ENCODE measurements around the gene UCN2. TPM values are rescaled to one million over a fixed set of nuclear protein-coding genes. Genes with fewer than 3 reads are reported as not detected.
"Not testable (repeated sequence)": the region's sequence is repeated elsewhere in the genome, so short reads cannot be mapped to it uniquely, and the experiment has no call there.

UCN2 gene
- total RNA-seq, 1 experiment from 2014 or later = not detected

DNA sequence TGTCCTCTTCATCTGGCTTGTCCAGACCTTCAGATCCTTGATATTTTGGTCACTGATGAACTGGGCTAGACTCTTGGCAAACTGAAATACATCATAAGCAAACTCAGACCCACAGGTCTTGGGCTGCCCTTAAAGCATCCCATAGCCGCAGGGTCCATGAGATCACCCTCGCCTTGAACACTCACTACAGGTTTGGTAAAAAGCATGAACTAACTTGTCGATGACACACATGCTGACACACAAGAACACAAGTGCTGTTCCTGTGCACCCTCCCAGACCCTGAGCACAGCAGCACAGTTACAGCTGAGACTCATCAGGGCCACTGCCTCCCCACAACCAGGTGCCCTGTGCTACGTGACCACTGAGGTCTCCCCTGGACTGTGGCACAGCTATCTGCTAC is 28.0 kb downstream of the UCN2 start:
- TF ChIP-seq ZNF121 (CRISPR knock-in tag; IDR thresholded peaks at IDR 0.05) = no peak
- no peak for TF ChIP-seq TP53 (CRISPR knock-in tag; IDR thresholded peaks at IDR 0.05)
- TF ChIP-seq MXD4 (CRISPR knock-in tag; IDR thresholded peaks at IDR 0.05; ENCODE audit: borderline replicate concordance) = no peak
- TF ChIP-seq, protein P1, sequence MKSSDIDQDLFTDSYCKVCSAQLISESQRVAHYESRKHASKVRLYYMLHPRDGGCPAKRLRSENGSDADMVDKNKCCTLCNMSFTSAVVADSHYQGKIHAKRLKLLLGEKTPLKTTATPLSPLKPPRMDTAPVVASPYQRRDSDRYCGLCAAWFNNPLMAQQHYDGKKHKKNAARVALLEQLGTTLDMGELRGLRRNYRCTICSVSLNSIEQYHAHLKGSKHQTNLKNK (CRISPR knock-in tag; IDR thresholded peaks at IDR 0.05) = no peak
- TF ChIP-seq, protein P2, sequence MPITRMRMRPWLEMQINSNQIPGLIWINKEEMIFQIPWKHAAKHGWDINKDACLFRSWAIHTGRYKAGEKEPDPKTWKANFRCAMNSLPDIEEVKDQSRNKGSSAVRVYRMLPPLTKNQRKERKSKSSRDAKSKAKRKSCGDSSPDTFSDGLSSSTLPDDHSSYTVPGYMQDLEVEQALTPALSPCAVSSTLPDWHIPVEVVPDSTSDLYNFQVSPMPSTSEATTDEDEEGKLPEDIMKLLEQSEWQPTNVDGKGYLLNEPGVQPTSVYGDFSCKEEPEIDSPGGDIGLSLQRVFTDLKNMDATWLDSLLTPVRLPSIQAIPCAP (CRISPR knock-in tag; IDR thresholded peaks at IDR 0.05) = no peak
- no peak for TF ChIP-seq SMAD4 (CRISPR knock-in tag; IDR thresholded peaks at IDR 0.05)
- DNase-seq (ENCODE audit: low spot score) = no peak
- Mint-ChIP-seq H3K27me3 (ENCODE audit: low read depth) (no peaks in the 10 kb centered on the region), H3K9me3 (no peaks in the 10 kb centered on the region), H3K4me3 (no peak overlapping the region), H3K36me3 (peaks cover 66% of the 10 kb centered on the region), H3K27ac (peak overlapping the region; percentile 41; the same call in 1 of the 2 replicates), H3K4me1 (no peaks in the 10 kb centered on the region)
- CTCF ChIA-PET = no interaction called here
- POLR2A ChIA-PET = no interaction called here
- no peak for ATAC-seq

DNA sequence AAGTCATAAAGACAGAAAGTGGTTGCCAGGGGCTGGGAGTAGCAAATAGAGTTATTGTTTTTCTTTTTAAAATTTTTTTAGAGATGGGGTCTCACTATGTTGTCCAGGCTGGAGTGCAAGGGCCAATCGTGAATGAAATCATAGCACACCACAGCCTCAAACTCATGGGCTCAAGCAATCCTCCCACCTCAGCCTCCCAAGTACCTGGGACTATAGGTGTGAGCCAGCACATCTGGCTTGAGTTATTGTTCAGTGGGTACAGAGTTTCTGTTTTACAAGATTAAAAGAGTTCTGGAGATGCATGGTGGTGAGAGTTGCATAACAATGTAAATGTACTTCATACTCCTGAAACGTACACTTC is 30.6 kb downstream of the UCN2 start:
- DNase-seq (ENCODE audit: low spot score) = no peak
- H3K9me3 Mint-ChIP-seq = no peaks in the 10 kb centered on the region
- CTCF ChIA-PET = interaction anchor here (3.6 kb wide), 1 partner anchor 97 kb away, joined by 18 read pairs; no protein-coding TSS in a partner anchor
- POLR2A ChIA-PET = no interaction called here
- H3K27me3 Mint-ChIP-seq (ENCODE audit: low read depth) = no peaks in the 10 kb centered on the region
- no peaks in the 10 kb centered on the region for H3K4me1 Mint-ChIP-seq
- TF ChIP-seq, protein P3, sequence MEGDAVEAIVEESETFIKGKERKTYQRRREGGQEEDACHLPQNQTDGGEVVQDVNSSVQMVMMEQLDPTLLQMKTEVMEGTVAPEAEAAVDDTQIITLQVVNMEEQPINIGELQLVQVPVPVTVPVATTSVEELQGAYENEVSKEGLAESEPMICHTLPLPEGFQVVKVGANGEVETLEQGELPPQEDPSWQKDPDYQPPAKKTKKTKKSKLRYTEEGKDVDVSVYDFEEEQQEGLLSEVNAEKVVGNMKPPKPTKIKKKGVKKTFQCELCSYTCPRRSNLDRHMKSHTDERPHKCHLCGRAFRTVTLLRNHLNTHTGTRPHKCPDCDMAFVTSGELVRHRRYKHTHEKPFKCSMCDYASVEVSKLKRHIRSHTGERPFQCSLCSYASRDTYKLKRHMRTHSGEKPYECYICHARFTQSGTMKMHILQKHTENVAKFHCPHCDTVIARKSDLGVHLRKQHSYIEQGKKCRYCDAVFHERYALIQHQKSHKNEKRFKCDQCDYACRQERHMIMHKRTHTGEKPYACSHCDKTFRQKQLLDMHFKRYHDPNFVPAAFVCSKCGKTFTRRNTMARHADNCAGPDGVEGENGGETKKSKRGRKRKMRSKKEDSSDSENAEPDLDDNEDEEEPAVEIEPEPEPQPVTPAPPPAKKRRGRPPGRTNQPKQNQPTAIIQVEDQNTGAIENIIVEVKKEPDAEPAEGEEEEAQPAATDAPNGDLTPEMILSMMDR (IDR thresholded peaks at IDR 0.05) = no peak
- TF ChIP-seq NFATC4 (CRISPR knock-in tag; IDR thresholded peaks at IDR 0.05) (no peak), NFE2L1 (CRISPR knock-in tag; IDR thresholded peaks at IDR 0.05) (no peak), ZNF121 (CRISPR knock-in tag; IDR thresholded peaks at IDR 0.05) (0 out of 2 replicates have a peak, but pooled peaks have one; percentile 24)
- H3K36me3 Mint-ChIP-seq = peaks cover 68% of the 10 kb centered on the region
- no peak overlapping the region for H3K27ac Mint-ChIP-seq
- no peak for ATAC-seq
- no peak overlapping the region for H3K4me3 Mint-ChIP-seq

DNA sequence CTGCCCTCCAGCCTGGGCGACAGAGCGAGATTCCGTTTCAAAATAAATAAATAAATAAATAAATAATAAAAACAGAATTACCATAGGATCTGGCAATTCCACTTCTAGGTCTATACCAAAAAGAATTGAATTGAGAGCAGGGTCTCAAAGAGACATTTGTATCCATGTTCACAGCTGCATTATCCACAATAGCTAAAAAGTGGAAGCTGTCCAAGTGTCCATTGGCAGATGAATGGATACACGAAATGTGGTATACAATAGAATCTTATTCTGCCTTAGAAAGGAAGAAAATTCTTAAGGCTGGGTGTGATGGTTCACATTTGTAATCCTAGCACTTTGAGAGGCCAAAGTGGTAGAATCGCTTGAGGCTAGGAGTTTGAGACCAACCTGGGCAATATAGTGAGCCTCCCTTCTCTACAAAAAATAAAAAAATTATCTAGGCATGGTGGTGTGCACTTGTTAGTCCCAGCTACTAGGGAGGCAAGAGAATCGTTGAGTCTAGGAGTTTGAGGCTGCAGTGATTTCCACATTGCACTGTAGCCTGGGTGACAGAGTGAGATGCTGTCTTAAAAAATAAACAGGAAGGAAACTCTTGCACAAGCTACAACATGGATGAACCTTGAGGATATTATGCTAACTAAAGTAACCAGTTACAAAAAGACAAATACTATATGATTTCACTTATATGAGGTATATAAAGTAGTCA is 31.2 kb downstream of the UCN2 start:
- CTCF ChIA-PET = interaction anchor here (3.6 kb wide), 1 partner anchor 96 kb away, joined by 18 read pairs; no protein-coding TSS in a partner anchor
- H3K36me3 Mint-ChIP-seq = peaks cover 69% of the 10 kb centered on the region
- peaks cover under 1% of the 10 kb centered on the region; the same call in 1 of the 2 replicates for H3K9me3 Mint-ChIP-seq
- TF ChIP-seq, protein P4, sequence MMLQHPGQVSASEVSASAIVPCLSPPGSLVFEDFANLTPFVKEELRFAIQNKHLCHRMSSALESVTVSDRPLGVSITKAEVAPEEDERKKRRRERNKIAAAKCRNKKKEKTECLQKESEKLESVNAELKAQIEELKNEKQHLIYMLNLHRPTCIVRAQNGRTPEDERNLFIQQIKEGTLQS (CRISPR knock-in tag; conservative IDR thresholded peaks at IDR 0.05) = no peak
- TF ChIP-seq, protein P5, sequence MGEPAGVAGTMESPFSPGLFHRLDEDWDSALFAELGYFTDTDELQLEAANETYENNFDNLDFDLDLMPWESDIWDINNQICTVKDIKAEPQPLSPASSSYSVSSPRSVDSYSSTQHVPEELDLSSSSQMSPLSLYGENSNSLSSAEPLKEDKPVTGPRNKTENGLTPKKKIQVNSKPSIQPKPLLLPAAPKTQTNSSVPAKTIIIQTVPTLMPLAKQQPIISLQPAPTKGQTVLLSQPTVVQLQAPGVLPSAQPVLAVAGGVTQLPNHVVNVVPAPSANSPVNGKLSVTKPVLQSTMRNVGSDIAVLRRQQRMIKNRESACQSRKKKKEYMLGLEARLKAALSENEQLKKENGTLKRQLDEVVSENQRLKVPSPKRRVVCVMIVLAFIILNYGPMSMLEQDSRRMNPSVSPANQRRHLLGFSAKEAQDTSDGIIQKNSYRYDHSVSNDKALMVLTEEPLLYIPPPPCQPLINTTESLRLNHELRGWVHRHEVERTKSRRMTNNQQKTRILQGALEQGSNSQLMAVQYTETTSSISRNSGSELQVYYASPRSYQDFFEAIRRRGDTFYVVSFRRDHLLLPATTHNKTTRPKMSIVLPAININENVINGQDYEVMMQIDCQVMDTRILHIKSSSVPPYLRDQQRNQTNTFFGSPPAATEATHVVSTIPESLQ (CRISPR knock-in tag; IDR thresholded peaks at IDR 0.05) = no peak
- TF ChIP-seq FOXJ3 (CRISPR knock-in tag; IDR thresholded peaks at IDR 0.05; ENCODE audit: borderline replicate concordance) (no peak), ELF4 (CRISPR knock-in tag; IDR thresholded peaks at IDR 0.05; ENCODE audit: low read depth) (no peak), PRRX2 (CRISPR knock-in tag; IDR thresholded peaks at IDR 0.05) (no peak), RORB (CRISPR knock-in tag; IDR thresholded peaks at IDR 0.05) (no peak), ZNF396 (CRISPR knock-in tag; IDR thresholded peaks at IDR 0.05; ENCODE audit: borderline replicate concordance) (no peak), CREB1 (CRISPR knock-in tag; IDR thresholded peaks at IDR 0.05) (no peak), MXD4 (CRISPR knock-in tag; IDR thresholded peaks at IDR 0.05; ENCODE audit: borderline replicate concordance) (no peak), NR1H2 (CRISPR knock-in tag; IDR thresholded peaks at IDR 0.05) (no peak), KAT7 (CRISPR knock-in tag; IDR thresholded peaks at IDR 0.05; ENCODE audit: borderline replicate concordance) (no peak), TEAD1 (CRISPR knock-in tag; IDR thresholded peaks at IDR 0.05) (no peak)
- TF ChIP-seq, protein P6, sequence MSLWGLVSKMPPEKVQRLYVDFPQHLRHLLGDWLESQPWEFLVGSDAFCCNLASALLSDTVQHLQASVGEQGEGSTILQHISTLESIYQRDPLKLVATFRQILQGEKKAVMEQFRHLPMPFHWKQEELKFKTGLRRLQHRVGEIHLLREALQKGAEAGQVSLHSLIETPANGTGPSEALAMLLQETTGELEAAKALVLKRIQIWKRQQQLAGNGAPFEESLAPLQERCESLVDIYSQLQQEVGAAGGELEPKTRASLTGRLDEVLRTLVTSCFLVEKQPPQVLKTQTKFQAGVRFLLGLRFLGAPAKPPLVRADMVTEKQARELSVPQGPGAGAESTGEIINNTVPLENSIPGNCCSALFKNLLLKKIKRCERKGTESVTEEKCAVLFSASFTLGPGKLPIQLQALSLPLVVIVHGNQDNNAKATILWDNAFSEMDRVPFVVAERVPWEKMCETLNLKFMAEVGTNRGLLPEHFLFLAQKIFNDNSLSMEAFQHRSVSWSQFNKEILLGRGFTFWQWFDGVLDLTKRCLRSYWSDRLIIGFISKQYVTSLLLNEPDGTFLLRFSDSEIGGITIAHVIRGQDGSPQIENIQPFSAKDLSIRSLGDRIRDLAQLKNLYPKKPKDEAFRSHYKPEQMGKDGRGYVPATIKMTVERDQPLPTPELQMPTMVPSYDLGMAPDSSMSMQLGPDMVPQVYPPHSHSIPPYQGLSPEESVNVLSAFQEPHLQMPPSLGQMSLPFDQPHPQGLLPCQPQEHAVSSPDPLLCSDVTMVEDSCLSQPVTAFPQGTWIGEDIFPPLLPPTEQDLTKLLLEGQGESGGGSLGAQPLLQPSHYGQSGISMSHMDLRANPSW (CRISPR knock-in tag; conservative IDR thresholded peaks at IDR 0.05; ENCODE audit: low read depth) = no peak
- TF ChIP-seq, protein P7, sequence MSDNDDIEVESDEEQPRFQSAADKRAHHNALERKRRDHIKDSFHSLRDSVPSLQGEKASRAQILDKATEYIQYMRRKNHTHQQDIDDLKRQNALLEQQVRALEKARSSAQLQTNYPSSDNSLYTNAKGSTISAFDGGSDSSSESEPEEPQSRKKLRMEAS (CRISPR knock-in tag; IDR thresholded peaks at IDR 0.05) = no peak
- H3K4me3 Mint-ChIP-seq = no peak overlapping the region
- H3K4me1 Mint-ChIP-seq = no peaks in the 10 kb centered on the region
- H3K27ac Mint-ChIP-seq = no peak overlapping the region
- ATAC-seq = no peak
- no peaks in the 10 kb centered on the region for H3K27me3 Mint-ChIP-seq (ENCODE audit: low read depth)
- no peak for DNase-seq (ENCODE audit: low spot score)
- POLR2A ChIA-PET = interaction anchor here (0.5 kb wide), 1 partner anchor 43 kb away, joined by 9 read pairs; no protein-coding TSS in a partner anchor

DNA sequence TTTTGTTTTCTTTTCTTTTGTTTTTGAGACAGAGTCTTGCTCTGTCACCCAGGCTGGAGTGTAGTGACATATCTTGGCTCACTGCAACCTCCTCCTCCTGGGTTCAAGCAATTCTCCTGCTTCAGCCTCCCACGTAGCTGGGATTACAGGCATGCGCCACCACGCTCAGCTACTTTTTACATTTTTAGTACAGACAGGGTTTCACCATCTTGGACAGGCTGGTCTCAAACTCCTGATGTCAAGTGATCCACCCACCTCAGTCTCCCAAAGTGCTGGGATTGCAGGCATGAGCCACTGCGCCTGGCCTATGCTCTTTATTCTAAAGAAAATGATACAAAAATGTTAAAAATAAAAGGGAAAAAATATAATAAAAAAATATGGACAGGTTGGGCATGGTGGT is 32.9 kb downstream of the UCN2 start:
- H3K9me3 Mint-ChIP-seq; H3K4me3 Mint-ChIP-seq; H3K4me1 Mint-ChIP-seq; ATAC-seq; H3K27ac Mint-ChIP-seq; POLR2A ChIA-PET; H3K27me3 Mint-ChIP-seq (ENCODE audit: low read depth); DNase-seq (ENCODE audit: low spot score): not testable (repeated sequence)
- H3K36me3 Mint-ChIP-seq = peaks cover 70% of the 10 kb centered on the region
- CTCF ChIA-PET = interaction anchor here (0.8 to 1.9 kb wide), 3 partner anchors 19 to 104 kb away, joined by 3 to 6 read pairs (median 4); partner anchors contain the start of gene SLC26A6
